Loucy (cell line): ENCODE measurements around the gene PRF1.

Experiments used
- EZH2phosphoT487 ChIP-seq: fragments of 200-600 bp; IDR thresholded peaks from 2 replicates; pipeline ENCODE4 v1.6.1; 2018; ENCODE audit warnings: antibody characterized with exemption, mild to moderate bottlenecking, moderate library complexity, borderline replicate concordance
- TF ChIP-seq, protein P1 (sequence below): fragments of 200-600 bp; sonication (generic); conservative IDR thresholded peaks from 2 replicates; pipeline ENCODE4 v1.5.1; 2014; ENCODE audit warnings: mild to moderate bottlenecking, antibody characterized with exemption, low read length

DNA sequence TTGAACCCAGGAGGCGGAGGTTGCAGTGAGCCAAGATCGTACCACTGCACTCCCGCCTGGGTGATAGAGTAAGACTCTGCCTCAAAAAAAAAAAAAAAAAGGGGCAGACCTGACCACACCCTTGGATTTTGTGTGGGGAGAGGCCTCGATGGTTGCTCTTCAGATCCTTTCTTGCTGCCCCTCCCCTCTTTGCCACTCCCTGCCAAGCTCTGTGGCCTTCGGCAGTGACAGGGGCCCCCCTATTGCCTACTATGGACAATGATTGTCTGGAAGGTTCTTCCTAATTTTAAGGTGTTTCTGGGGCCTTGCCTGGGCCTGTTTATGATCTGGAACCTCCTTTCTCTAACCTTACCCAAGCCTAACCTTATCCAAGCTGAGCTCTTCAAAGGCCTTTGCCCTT, 795 bp downstream of the PRF1 start:
- TF ChIP-seq EZH2phosphoT487: no peak
- TF ChIP-seq, protein P1, sequence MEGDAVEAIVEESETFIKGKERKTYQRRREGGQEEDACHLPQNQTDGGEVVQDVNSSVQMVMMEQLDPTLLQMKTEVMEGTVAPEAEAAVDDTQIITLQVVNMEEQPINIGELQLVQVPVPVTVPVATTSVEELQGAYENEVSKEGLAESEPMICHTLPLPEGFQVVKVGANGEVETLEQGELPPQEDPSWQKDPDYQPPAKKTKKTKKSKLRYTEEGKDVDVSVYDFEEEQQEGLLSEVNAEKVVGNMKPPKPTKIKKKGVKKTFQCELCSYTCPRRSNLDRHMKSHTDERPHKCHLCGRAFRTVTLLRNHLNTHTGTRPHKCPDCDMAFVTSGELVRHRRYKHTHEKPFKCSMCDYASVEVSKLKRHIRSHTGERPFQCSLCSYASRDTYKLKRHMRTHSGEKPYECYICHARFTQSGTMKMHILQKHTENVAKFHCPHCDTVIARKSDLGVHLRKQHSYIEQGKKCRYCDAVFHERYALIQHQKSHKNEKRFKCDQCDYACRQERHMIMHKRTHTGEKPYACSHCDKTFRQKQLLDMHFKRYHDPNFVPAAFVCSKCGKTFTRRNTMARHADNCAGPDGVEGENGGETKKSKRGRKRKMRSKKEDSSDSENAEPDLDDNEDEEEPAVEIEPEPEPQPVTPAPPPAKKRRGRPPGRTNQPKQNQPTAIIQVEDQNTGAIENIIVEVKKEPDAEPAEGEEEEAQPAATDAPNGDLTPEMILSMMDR: no peak
